Mesendoderm (in vitro differentiated cells): ENCODE data around the gene NLE1.

ENCODE experiments used
- DNase-seq: peaks from one replicate; pipeline ENCODE4 v3.0.0; 2013
- H2AK5ac ChIP-seq: 2 replicates; pipeline ENCODE4 v1.6.1; 2013; ENCODE audit warnings: low read length, inconsistent platforms
- H2BK120ac ChIP-seq: 2 replicates; pipeline ENCODE4 v1.6.1; 2013; ENCODE audit warnings: low read depth, mild to moderate bottlenecking, low read length, moderate library complexity, mixed read lengths
- H2BK15ac ChIP-seq: replicated peaks from 2 replicates; pipeline ENCODE4 v1.6.1; 2013; ENCODE audit warnings: low read depth, mild to moderate bottlenecking, moderate library complexity
- H2BK5ac ChIP-seq: 2 replicates; pipeline ENCODE4 v1.6.1; 2013; ENCODE audit warnings: low read length, inconsistent platforms
- H3K18ac ChIP-seq: 2 replicates; pipeline ENCODE4 v1.6.1; 2013; ENCODE audit warnings: mild to moderate bottlenecking, low read length, mixed read lengths
- H3K23ac ChIP-seq: one replicate; pipeline ENCODE4 v1.6.1; 2013; ENCODE audit warnings: low read length
- H3K27ac ChIP-seq: 2 replicates; pipeline ENCODE4 v1.5.1; 2013; ENCODE audit warnings: low read depth, mild to moderate bottlenecking, inconsistent platforms, low read length, moderate library complexity
- H3K27me3 ChIP-seq: 2 replicates; pipeline ENCODE4 v1.6.1; 2013; ENCODE audit warnings: low read length, control low read depth, mild to moderate bottlenecking, inconsistent platforms; ENCODE audit not compliant: insufficient read depth, poor library complexity
- H3K36me3 ChIP-seq: 2 replicates; pipeline ENCODE4 v1.6.1; 2013; ENCODE audit warnings: low read length, inconsistent platforms; ENCODE audit not compliant: control insufficient read depth, insufficient read depth
- H3K4ac ChIP-seq: one replicate; pipeline ENCODE4 v1.6.1; 2013; ENCODE audit warnings: low read depth, mild to moderate bottlenecking, low read length, moderate library complexity
- H3K4me1 ChIP-seq: 2 replicates; pipeline ENCODE4 v1.6.1; 2013; ENCODE audit warnings: low read depth, low read length, inconsistent platforms; ENCODE audit not compliant: control insufficient read depth
- H3K4me2 ChIP-seq: 2 replicates; pipeline ENCODE4 v1.6.1; 2013; ENCODE audit warnings: low read length
- H3K4me3 ChIP-seq: 2 replicates; pipeline ENCODE4 v1.5.1; 2013; ENCODE audit warnings: mild to moderate bottlenecking, low read length
- H3K56ac ChIP-seq: one replicate; pipeline ENCODE4 v1.6.1; 2013; ENCODE audit warnings: low read length
- H3K79me1 ChIP-seq: 2 replicates; pipeline ENCODE4 v1.6.1; 2013; ENCODE audit warnings: low read length, inconsistent platforms
- H3K79me2 ChIP-seq: 2 replicates; pipeline ENCODE4 v1.6.1; 2013; ENCODE audit warnings: mild to moderate bottlenecking, low read length; ENCODE audit not compliant: control insufficient read depth, insufficient read depth
- H3K9ac ChIP-seq: 2 replicates; pipeline ENCODE4 v1.6.1; 2013; ENCODE audit warnings: low read length, inconsistent platforms
- H4K5ac ChIP-seq: one replicate; pipeline ENCODE4 v1.6.1; 2013; ENCODE audit warnings: low read length
- H4K8ac ChIP-seq: one replicate; pipeline ENCODE4 v1.6.1; 2013; ENCODE audit warnings: low read depth, mild to moderate bottlenecking, control low read depth, low read length, moderate library complexity
- WGBS: extraction: QIAGEN DNeasy Blood & Tissue Kit; methylation state at CpG from one replicate; pipeline ENCODE4 v1.1.7; 2013; ENCODE audit warnings: low lambda C conversion rate, missing lambda C conversion rate; ENCODE audit not compliant: insufficient coverage; ENCODE audit errors: extremely low coverage; 5-methylcytosine and 5-hydroxymethylcytosine counted together

The NLE1 gene

DNA sequence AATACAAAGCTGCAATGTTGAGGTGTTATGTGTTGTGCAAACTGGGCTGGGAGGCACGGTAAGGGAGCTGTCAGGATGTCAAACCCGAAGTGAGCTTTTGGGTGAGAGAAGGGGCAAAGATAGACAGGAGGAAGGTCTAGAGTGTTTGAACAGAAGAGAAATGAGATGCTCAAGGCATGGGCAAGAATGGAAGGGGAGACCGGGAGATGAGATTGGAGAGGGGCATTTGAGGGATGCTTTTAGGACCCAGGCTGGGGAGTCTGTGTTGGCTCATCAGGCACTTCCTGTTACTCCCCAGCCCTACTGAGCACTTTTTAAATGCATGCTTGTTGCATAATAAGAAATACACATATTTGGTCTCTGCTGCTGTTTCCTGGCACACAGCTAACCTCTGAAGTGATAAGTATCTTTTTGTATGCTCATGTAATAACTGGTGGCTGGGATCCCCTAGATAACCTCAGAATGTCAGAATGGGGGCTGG is 19.2 kb upstream of the NLE1 start:
- Histone ChIP-seq H3K23ac (no peak overlapping the region), H3K27ac (no peak overlapping the region), H3K27me3 (no peaks in the 10 kb centered on the region), H3K4me1 (no peaks in the 10 kb centered on the region), H2BK5ac (no peak overlapping the region), H4K5ac (no peak overlapping the region), H4K8ac (no peak overlapping the region), H3K9ac (no peak overlapping the region), H3K4me3 (no peak overlapping the region), H2BK120ac (no peak overlapping the region), H3K36me3 (no peaks in the 10 kb centered on the region), H3K79me2 (no peaks in the 10 kb centered on the region), H2AK5ac (no peak overlapping the region), H3K4ac (no peak overlapping the region), H2BK15ac (no peak overlapping the region), H3K56ac (no peak overlapping the region), H3K4me2 (no peak overlapping the region), H3K79me1 (no peaks in the 10 kb centered on the region), H3K18ac (no peak overlapping the region)
- no CpG with 5 or more reads among the region's 3 CpGs for WGBS
- no peak for DNase-seq

DNA sequence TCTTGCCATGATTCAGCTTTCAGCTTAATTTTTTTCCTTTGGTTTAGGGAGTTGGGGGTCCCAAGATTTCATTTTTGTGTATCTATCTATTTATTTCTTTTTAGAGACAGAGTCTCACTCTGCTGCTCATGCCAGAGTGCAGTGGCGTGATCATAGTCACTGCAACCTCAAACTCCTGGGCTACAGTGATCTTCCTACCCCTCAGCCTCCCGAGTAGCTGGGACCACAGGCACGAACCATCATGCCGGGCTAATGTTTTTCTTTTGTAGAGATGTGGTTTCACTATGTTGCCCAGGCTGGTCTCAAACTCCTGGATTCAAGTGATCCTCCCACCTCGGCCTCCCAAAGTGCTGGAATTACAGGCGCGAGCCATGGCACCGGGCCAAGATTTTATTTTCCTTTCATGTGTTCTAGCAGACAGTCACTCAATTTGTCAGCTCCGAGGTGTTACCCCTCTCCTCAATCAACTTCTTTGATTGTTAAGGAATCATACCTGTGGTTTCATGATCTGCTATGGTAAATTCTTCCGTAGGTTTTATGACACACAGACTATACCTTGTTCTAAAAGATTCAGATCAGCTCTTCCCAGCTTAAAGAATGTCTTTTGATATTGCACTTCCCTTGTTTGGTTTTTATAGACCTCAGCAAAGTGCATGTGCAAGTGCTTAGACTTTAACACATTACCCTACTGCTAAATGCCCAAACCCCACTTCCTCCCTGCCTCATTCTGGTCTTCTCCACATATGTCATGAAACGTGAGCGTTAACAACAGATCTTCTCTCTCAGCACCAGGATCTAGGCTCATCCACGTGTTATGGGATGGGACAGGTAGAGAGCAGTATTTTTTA is 18.5 kb upstream of the NLE1 start:
- no peak overlapping the region for H3K4me3 ChIP-seq
- H3K27me3 ChIP-seq = no peaks in the 10 kb centered on the region
- H3K36me3 ChIP-seq = no peaks in the 10 kb centered on the region
- H3K4me1 ChIP-seq = no peaks in the 10 kb centered on the region
- H3K79me2 ChIP-seq = no peaks in the 10 kb centered on the region
- no peak overlapping the region for H3K4me2 ChIP-seq
- no peak overlapping the region for H2BK5ac ChIP-seq
- DNase-seq = no peak
- H4K8ac ChIP-seq = no peak overlapping the region
- no peak overlapping the region for H3K4ac ChIP-seq
- no peak overlapping the region for H3K56ac ChIP-seq
- no peak overlapping the region for H3K18ac ChIP-seq
- no peak overlapping the region for H2BK15ac ChIP-seq
- no peak overlapping the region for H2AK5ac ChIP-seq
- no peak overlapping the region for H3K27ac ChIP-seq
- H3K9ac ChIP-seq = no peak overlapping the region
- H4K5ac ChIP-seq = no peak overlapping the region
- H3K23ac ChIP-seq = no peak overlapping the region
- H3K79me1 ChIP-seq = no peaks in the 10 kb centered on the region
- H2BK120ac ChIP-seq = no peak overlapping the region
- no CpG with 5 or more reads among the region's 13 CpGs for WGBS

DNA sequence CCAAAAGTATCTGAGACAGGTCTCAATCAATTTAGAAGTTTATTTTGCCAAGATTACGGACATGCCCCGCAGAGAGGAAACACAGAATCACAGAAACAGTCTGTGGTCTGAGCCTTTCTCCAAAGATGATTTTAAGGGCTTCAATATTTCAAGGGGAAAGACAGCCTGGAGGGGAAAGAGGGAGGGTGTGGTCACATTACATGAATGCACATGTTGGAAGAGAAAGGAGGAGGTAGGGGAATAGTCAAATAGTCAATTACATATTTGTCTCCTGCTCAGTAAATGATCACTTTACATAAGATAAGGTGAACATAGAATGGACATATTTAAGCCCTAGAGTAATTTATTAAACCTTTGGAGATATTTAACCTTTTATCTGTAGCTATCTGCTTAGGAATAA is 17.8 kb upstream of the NLE1 start:
- WGBS = no CpG with 5 or more reads among the region's 2 CpGs
- no peak overlapping the region for H3K4me3 ChIP-seq
- no peaks in the 10 kb centered on the region for H3K27me3 ChIP-seq
- H2BK120ac ChIP-seq = no peak overlapping the region
- no peak overlapping the region for H3K27ac ChIP-seq
- no peak overlapping the region for H3K23ac ChIP-seq
- no peak overlapping the region for H2AK5ac ChIP-seq
- H3K36me3 ChIP-seq = no peaks in the 10 kb centered on the region
- H3K9ac ChIP-seq = no peak overlapping the region
- no peak overlapping the region for H3K4me2 ChIP-seq
- H4K5ac ChIP-seq = no peak overlapping the region
- H2BK15ac ChIP-seq = no peak overlapping the region
- H3K79me1 ChIP-seq = no peaks in the 10 kb centered on the region
- H3K4me1 ChIP-seq = no peaks in the 10 kb centered on the region
- H3K4ac ChIP-seq = no peak overlapping the region
- no peak overlapping the region for H2BK5ac ChIP-seq
- no peak overlapping the region for H4K8ac ChIP-seq
- DNase-seq = no peak
- H3K79me2 ChIP-seq = no peaks in the 10 kb centered on the region
- H3K56ac ChIP-seq = no peak overlapping the region
- no peak overlapping the region for H3K18ac ChIP-seq

DNA sequence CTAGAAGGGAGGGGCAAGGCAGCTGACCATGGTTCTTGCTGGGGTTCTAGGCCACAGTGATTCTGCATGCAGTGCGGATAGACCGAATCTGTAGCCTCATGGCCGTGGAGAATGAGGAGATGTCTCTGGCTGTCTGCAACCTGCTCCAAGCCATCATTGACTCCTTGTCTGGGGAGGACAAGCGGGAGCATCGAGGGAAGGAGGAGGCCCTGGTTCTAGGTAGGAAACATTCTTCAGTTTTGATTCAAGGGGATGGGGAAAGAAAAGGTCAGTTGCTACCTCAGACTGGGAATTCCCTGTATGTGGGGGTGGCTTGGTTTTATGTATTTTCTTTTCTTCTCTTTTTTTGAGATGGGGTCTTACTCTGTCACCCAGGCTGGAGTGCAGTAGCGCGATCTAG is 13.1 kb upstream of the NLE1 start:
- no peak overlapping the region for H3K4me3 ChIP-seq
- no peak overlapping the region for H3K9ac ChIP-seq
- no peaks in the 10 kb centered on the region for H3K79me2 ChIP-seq
- no peak overlapping the region for H2BK5ac ChIP-seq
- no peak overlapping the region for H2BK15ac ChIP-seq
- H3K36me3 ChIP-seq = no peaks in the 10 kb centered on the region
- H3K79me1 ChIP-seq = no peaks in the 10 kb centered on the region
- no peaks in the 10 kb centered on the region for H3K27me3 ChIP-seq
- no peak overlapping the region for H3K4ac ChIP-seq
- H3K27ac ChIP-seq = no peak overlapping the region
- H3K56ac ChIP-seq = no peak overlapping the region
- no peak overlapping the region for H2AK5ac ChIP-seq
- H3K4me2 ChIP-seq = no peak overlapping the region
- H3K18ac ChIP-seq = no peak overlapping the region
- no peak overlapping the region for H4K8ac ChIP-seq
- H3K23ac ChIP-seq = no peak overlapping the region
- WGBS = no CpG with 5 or more reads among the region's 7 CpGs
- no peak overlapping the region for H4K5ac ChIP-seq
- H3K4me1 ChIP-seq = no peaks in the 10 kb centered on the region
- H2BK120ac ChIP-seq = no peak overlapping the region
- no peak for DNase-seq

DNA sequence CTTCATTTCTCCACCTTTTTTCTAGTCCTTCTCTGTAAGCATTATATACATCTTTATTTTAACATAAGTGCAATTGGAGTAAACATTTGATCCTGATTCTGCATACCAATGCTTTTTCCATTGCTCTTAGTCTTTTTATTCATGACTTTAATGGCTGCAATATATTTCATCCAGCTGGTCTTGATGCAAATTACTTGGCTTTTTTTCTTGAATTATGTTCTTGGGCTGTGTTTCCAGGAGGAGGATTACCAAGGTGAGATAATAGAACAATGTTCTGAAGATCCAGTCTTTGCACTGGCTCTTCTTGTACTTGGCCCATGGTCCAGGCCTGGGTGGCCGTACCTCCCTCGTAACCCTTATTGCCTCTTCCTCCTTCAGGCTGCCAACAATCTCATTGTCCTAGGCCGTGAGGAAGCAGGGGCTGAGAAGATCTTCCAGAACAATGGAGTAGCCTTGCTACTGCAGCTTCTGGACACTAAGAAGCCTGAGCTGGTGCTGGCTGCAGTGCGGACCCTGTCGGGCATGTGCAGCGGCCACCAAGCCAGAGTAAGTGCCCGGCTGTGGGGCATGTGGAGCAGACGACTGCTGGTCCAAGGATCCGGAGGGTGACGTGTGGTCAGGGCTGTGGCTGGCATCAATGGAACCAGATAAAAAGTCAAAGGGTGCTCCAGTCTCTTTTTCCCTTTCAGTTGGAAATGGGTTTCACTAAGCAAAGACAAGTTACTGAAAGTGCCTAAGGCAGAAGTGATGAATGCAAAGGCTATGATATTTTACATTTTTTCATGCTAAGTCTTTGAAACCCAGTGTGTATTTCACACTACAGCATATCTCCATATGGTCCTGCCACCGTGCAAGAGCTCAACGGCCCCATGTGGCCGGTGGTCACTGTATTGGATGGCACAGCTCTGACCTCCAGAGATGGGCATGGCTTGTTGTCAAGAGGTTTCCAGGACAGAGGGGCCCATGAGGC is 12.4 kb upstream of the NLE1 start:
- WGBS = no CpG with 5 or more reads among the region's 13 CpGs
- Histone ChIP-seq H2BK5ac (no peak overlapping the region), H3K9ac (no peak overlapping the region), H3K23ac (no peak overlapping the region), H3K4me1 (no peaks in the 10 kb centered on the region), H3K27ac (no peak overlapping the region), H3K79me2 (no peaks in the 10 kb centered on the region), H3K79me1 (no peaks in the 10 kb centered on the region), H3K4me2 (no peak overlapping the region), H2AK5ac (no peak overlapping the region), H3K27me3 (no peaks in the 10 kb centered on the region), H3K56ac (no peak overlapping the region), H4K5ac (no peak overlapping the region), H3K4me3 (no peak overlapping the region), H2BK120ac (no peak overlapping the region), H3K36me3 (no peaks in the 10 kb centered on the region), H3K18ac (no peak overlapping the region), H3K4ac (no peak overlapping the region), H4K8ac (no peak overlapping the region), H2BK15ac (no peak overlapping the region)
- no peak for DNase-seq
